A673 (cell line): Measurements from ENCODE around the gene FIBCD1. TPM values are rescaled to one million over a fixed set of nuclear protein-coding genes. Genes with fewer than 3 reads are reported as not detected.

Source experiments
- BruUV-seq: library from RNA; stranded (reverse); fragments of 400-500 nt; replicated peaks from 2 replicates; lab custom pipeline; 2021; lab: Mats Ljungman, UMichigan
- CTCF ChIA-PET: fragments of 300-600 bp; sonication (Branson Sonifier 250); formaldehyde crosslinking; loops from one replicate; lab custom pipeline; 2022; ENCODE audit warnings: antibody characterized with exemption; lab: Charles Lee
- POLR2A ChIA-PET: fragments of 300-600 bp; sonication (Branson Sonifier 250); formaldehyde crosslinking; loops from one replicate; lab custom pipeline; 2022; ENCODE audit warnings: antibody characterized with exemption; ENCODE audit not compliant: low non-redundant PET; lab: Charles Lee
- DNase-seq: peaks from one replicate; pipeline ENCODE4 v3.0.0-alpha.2; 2015; ENCODE audit warnings: low spot score
- H3K27ac ChIP-seq: fragments of 200-600 bp; sonication (generic); 2 replicates; pipeline ENCODE4 v1.5.1; 2016; ENCODE audit warnings: mixed run types, low read depth, mild to moderate bottlenecking, mixed read lengths, antibody characterized with exemption, low read length; ENCODE audit not compliant: poor library complexity, severe bottlenecking
- H3K27me3 ChIP-seq: fragments of 200-600 bp; sonication (generic); replicated peaks from 2 replicates; pipeline ENCODE4 v1.6.1; 2017; ENCODE audit warnings: mixed run types, low read depth, mild to moderate bottlenecking, mixed read lengths, antibody characterized with exemption, low read length; ENCODE audit not compliant: insufficient read depth, poor library complexity
- H3K36me3 ChIP-seq: fragments of 200-600 bp; sonication (generic); 2 replicates; pipeline ENCODE4 v1.6.1; 2016; ENCODE audit warnings: mixed run types, mild to moderate bottlenecking, mixed read lengths, antibody characterized with exemption, low read length; ENCODE audit not compliant: insufficient read depth, poor library complexity, severe bottlenecking
- H3K4me1 ChIP-seq: fragments of 200-600 bp; sonication (generic); 2 replicates; pipeline ENCODE4 v1.6.1; 2017; ENCODE audit warnings: mixed run types, mild to moderate bottlenecking, mixed read lengths, antibody characterized with exemption, low read length; ENCODE audit not compliant: insufficient read depth, poor library complexity, severe bottlenecking
- H3K4me3 ChIP-seq: fragments of 200-600 bp; sonication (generic); 2 replicates; pipeline ENCODE4 v1.5.1; 2016; ENCODE audit warnings: low read depth, mixed run types, mild to moderate bottlenecking, mixed read lengths, low read length; ENCODE audit not compliant: poor library complexity, severe bottlenecking
- H3K9me3 ChIP-seq: fragments of 200-600 bp; sonication (generic); 2 replicates; pipeline ENCODE4 v1.6.1; 2016; ENCODE audit warnings: mixed run types, low read depth, mild to moderate bottlenecking, mixed read lengths, antibody characterized with exemption, low read length; ENCODE audit not compliant: poor library complexity, severe bottlenecking
- CTCF ChIP-seq: fragments of 300-800, 200-600 bp; sonication (generic); conservative IDR thresholded peaks from 2 replicates; pipeline ENCODE4 v1.5.1; 2017; ENCODE audit warnings: low read depth, mild to moderate bottlenecking, antibody characterized with exemption, low read length, moderate library complexity, mixed read lengths
- EZH2 ChIP-seq: fragments of 200-600 bp; sonication (generic); IDR thresholded peaks from 2 replicates; pipeline ENCODE4 v1.6.1; 2017; ENCODE audit warnings: borderline replicate concordance, low read depth, mild to moderate bottlenecking, mixed read lengths, antibody characterized with exemption, low read length; ENCODE audit not compliant: poor library complexity, severe bottlenecking
- intact Hi-C: fragments of 100-400 bp; cut with micrococcal nuclease; formaldehyde crosslinking; loops from one replicate; pipeline ENCODE4 v1.10.0; 2022; ENCODE audit not compliant: unreplicated experiment
- total RNA-seq: library from RNA; stranded (reverse); gene quantifications from 2 replicates; pipeline ENCODE4 v1.2.3, GENCODE V29; 2021

Gene FIBCD1
- total RNA-seq, 1 experiment from 2014 or later = 0.19 TPM

- intact Hi-C loops = no loop called here
- no peak overlapping the region for H3K4me3 ChIP-seq
- no peaks in the 10 kb centered on the region for H3K36me3 ChIP-seq
- POLR2A ChIA-PET = no interaction called here
- no peak for DNase-seq
- CTCF ChIA-PET = no interaction called here
- H3K4me1 ChIP-seq = no peaks in the 10 kb centered on the region
- no peaks in the 10 kb centered on the region for H3K27me3 ChIP-seq
- TF ChIP-seq EZH2 (no peak), CTCF (no peak)
- BruUV-seq = no TSS peak
- no peaks in the 10 kb centered on the region for H3K9me3 ChIP-seq
- H3K27ac ChIP-seq = no peak overlapping the region
Measured at GRCh38 chr9:130925050-130925678, 13.9 kb downstream of the FIBCD1 start.

- BruUV-seq = no TSS peak
- CTCF ChIA-PET = no interaction called here
- no peaks in the 10 kb centered on the region for H3K4me1 ChIP-seq
Measured at GRCh38 chr9:130924448-130924788, 14.6 kb downstream of the FIBCD1 start.

GRCh38 chr9:130923611-130924447, 15.2 kb downstream of the FIBCD1 start:
- intact Hi-C loops = no loop called here
- H3K36me3 ChIP-seq = no peaks in the 10 kb centered on the region
- no peaks in the 10 kb centered on the region for H3K9me3 ChIP-seq
- H3K27me3 ChIP-seq = no peaks in the 10 kb centered on the region
- ChIA-PET POLR2A (no interaction called here), CTCF (interaction anchor here (0.5 kb wide), 1 partner anchor 52 kb away, joined by 4 read pairs; no protein-coding TSS in a partner anchor)
- no peak for DNase-seq
- no peak overlapping the region for H3K27ac ChIP-seq
- no peaks in the 10 kb centered on the region for H3K4me1 ChIP-seq
- TF ChIP-seq EZH2 = no peak
- no peak for TF ChIP-seq CTCF
- no peak overlapping the region for H3K4me3 ChIP-seq
- no TSS peak for BruUV-seq

More at GRCh38 chr9:130924448-130924788, 14.6 kb downstream of the FIBCD1 start:
- no peaks in the 10 kb centered on the region for H3K27me3 ChIP-seq
- no peaks in the 10 kb centered on the region for H3K36me3 ChIP-seq
- no peak overlapping the region for H3K4me3 ChIP-seq
- H3K9me3 ChIP-seq = no peaks in the 10 kb centered on the region
- intact Hi-C loops = no loop called here
- POLR2A ChIA-PET = no interaction called here
- TF ChIP-seq EZH2 (no peak), CTCF (no peak)
- DNase-seq = no peak
- H3K27ac ChIP-seq = no peak overlapping the region
